ENCODE measurements around the gene TMPRSS6. TPM values are rescaled to one million over a fixed set of nuclear protein-coding genes. Genes with fewer than 3 reads are reported as not detected.

Gene TMPRSS6
- under 1 TPM; 0.18 to 0.54 (median 0.33) TPM for polyA plus RNA-seq (ENCODE audit: insufficient read length in 4 of 4)

DNA sequence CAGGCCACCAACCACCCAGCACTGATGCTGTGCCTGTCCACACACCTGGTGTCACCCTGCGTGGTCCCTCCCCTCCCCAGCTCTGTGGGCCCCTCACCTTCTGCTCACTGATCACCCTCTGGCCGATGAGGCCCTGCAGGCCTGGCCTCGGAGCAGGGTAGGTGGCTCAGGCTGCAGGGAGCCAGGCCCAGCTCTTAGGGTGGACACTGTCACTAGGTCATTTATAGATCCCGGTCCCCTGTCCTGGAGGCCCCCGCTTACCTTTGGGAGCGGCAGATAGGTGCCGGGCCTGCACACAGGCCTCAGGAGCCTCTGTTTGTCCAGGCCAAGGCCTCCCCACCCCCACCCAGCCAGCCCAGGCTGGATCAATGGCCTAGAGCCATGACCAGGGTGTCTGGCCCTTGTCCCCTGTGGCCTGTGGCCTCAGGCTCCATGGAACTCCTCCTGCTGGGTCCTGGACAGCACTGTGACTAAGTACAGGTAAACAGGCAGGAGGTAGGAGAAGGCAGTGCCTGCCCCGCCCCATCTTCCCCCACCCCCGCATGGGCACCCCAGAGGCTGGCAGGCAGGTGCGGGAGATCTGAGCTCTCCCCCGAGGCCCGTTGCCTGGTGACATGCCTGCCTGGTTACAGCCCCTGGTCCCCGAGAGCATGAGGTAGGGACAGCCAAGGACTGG, at the start of gene TMPRSS6:
TMPRSS6 (minus strand) TSS at position 472 of the 676 bp plus-strand sequence. CDS start 6,296 bp downstream, outside the sequence.
- DNase-seq (ENCODE audit: low read depth in 4 of 4, low spot score in 3 of 4): no peak

DNA sequence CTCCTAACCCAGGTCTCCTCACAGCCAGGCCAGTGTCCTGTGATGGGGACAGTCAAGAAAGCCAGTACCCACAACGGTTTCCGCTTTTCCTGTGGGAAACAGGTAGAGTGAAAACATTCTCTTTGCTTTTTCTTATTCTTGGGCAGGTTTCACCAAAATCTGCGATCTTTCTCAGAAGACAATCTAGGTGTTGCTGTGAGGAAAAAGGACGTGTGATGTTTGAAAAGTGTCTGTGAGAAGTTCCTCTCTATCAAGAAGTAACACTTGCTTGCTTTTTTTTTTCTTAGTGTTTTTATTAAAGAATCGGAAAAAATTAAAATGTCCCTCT, 49.4 kb upstream of the TMPRSS6 start:
- no peak for DNase-seq (ENCODE audit: low read depth in 4 of 4, low spot score in 3 of 4)

GRCh38 chr22:37157516-37158285, 48.2 kb upstream of the TMPRSS6 start:
- no peak for DNase-seq (ENCODE audit: low read depth in 4 of 4, low spot score in 3 of 4)

- no peak for DNase-seq (ENCODE audit: low read depth in 4 of 4, low spot score in 3 of 4)
These were observed 47.3 kb upstream of the TMPRSS6 start for GRCh38 chr22:37156686-37157435.

GRCh38 chr22:37155971-37156370, 46.5 kb upstream of the TMPRSS6 start:
- DNase-seq (ENCODE audit: low read depth in 4 of 4, low spot score in 3 of 4): no peak

GRCh38 chr22:37154925-37155712, 45.6 kb upstream of the TMPRSS6 start:
- no peak for DNase-seq (ENCODE audit: low read depth in 4 of 4, low spot score in 3 of 4)

GRCh38 chr22:37153901-37154300, 44.4 kb upstream of the TMPRSS6 start:
- no peak for DNase-seq (ENCODE audit: low read depth in 4 of 4, low spot score in 3 of 4)

DNA sequence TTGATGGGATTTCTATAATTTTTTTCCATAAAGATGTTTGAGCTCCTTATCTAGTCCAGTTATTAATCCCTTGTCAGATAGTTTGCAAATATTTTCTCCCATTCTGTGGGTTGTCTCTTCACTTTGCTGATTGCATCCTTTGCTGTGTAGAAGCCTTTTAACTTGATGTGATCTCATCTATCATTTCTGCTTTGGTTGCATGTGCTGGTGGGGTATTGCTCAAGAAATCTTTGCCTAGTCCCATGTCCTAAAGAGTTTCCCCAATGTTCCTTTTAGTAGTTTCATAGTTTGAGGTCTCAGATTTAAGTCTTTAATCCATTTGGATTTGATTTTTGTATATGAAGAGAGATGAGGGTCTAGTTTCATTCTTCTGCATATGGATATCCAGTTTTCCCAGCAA, 41.9 kb upstream of the TMPRSS6 start:
- DNase-seq (ENCODE audit: low read depth in 4 of 4, low spot score in 3 of 4): no peak

GRCh38 chr22:37150701-37151100, 41.2 kb upstream of the TMPRSS6 start:
- no peak for DNase-seq (ENCODE audit: low read depth in 4 of 4, low spot score in 3 of 4)

- DNase-seq (ENCODE audit: low read depth in 4 of 4, low spot score in 3 of 4): no peak
These were observed 39.5 kb upstream of the TMPRSS6 start for GRCh38 chr22:37148742-37149665.

DNA sequence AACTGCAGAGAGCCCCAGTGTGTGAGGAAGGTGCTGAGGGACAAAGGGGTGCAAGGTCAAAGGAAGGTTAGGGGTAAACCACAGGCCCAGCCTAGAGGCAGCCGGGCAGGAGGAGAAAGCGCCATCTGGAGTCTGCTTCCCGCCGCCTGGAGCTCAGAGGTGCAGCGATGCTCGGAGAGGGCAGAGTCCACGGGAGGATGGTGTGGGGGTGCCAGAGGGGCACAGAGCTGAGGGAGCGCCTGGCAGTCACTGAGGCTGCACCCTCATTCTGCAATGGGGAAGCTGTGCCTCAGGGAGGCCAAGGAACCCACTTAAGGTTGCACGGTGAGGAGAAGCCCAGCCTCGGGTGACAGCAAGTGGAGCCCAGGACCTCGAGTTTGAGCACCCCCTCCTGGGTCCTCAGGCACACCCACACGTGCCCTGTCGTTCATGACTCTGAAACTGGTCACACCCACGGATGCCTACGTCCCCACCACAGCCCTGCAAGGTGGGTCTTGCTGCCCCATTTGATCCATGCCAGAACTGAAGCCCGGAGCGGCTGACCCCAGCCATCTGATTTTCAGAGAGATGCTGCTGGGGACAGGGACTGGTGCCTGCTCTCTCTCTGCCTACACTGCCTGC, 38.6 kb upstream of the TMPRSS6 start:
- no peak for DNase-seq (ENCODE audit: low read depth in 4 of 4, low spot score in 3 of 4)

DNA sequence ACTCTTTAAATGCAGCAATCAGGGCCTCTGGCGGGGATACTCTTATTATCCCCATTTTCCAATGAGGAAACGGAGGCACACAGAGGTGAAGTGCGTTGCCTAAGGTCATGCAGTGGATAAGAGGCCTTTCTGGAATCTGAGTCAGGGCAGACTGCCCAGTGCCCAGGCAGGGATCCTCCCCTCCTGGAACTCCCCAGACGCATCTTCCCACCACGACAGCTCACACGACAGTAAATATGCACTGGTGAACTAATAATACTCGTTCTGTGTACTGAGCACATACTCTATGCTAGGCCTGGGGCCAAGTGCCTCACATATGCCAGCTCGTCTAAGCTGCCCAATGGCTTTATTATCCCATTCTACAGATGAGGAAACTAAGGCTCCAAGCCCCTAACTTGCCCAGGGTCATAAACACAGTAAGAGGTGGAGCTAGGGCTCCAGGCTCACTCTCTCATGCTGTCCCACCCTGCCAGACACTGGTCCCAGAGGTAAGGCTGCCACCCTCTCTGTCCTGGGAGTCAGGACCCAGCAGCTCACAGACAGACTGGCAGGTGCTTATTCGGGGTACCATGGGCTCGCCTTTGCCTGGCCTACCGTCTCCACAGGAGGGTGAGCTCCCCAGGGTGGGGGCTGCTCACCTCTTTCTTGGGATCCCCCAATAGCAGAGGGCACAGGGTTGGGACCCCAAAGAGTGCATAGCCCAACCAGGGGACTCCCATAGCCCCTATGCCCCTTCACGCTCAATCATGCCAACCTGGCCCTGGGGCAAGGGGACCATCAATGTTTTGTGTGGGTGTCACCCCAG, 37.9 kb upstream of the TMPRSS6 start:
- no peak for DNase-seq (ENCODE audit: low read depth in 4 of 4, low spot score in 3 of 4)

DNA sequence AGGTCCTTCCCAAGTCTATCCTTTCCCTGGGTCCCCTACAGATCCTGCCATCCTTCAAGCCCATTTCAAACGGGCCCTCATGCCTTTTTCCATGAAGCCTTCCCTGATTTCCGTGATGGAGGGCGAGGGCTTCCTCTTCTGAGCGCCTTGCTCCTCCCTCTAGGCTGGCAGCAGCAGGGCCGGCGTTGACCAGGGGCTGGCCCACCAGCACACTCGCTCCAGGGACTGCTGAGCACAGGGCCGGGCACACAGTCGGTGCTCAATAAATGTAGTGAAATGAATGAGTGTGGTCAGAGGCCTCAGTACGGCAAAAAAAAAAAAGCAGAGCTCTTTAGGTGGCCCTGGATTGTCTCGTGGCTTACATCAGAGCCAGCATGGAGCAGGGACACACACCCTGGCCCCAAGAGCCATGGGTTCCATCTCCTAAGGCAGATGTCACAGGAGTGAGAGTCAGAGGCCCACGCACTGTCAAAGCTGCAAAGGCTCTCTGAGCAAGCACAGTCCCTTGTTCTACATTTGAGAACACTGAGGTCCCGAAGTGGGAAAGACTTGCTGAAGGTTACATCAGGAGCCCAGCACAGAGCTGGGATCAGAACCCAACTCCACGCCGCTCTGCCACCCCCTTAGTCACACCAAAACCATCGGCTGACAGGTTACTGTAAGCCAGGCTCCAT, 37.1 kb upstream of the TMPRSS6 start:
- DNase-seq (ENCODE audit: low read depth in 4 of 4, low spot score in 3 of 4): no peak

- no peak for DNase-seq (ENCODE audit: low read depth in 4 of 4, low spot score in 3 of 4)
These were observed 36.5 kb upstream of the TMPRSS6 start for GRCh38 chr22:37146051-37146385.

GRCh38 chr22:37145180-37146050, 35.9 kb upstream of the TMPRSS6 start:
- peak in 2 of 4 donors; percentile 11 to 13 for DNase-seq (ENCODE audit: low read depth in 4 of 4, low spot score in 3 of 4)

GRCh38 chr22:37144180-37144554, 34.7 kb upstream of the TMPRSS6 start:
- no peak for DNase-seq (ENCODE audit: low read depth in 4 of 4, low spot score in 3 of 4)

DNA sequence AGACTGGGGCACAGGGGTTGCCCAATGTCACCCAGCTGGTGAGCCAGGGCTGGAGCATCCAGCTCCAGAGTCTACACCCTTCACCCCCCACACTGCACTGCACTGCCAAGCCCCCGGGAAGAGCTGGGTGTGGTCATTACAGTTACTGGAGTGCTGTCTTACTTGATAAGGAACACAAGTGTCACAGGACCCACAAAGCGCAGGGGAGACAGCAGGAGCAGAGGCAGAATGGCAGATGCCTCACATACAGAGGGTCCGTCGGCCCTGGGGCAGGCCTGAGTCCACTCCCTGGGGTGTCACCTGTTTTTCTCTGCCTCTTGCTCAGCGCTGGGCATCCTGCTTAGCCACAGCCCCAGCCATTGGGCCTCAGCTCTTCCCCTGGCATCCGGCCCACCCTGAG, 32.5 kb upstream of the TMPRSS6 start:
- no peak for DNase-seq (ENCODE audit: low read depth in 4 of 4, low spot score in 3 of 4)
